ENCODE results near the gene LEMD1. TPM values are rescaled to one million over a fixed set of nuclear protein-coding genes. Genes with fewer than 3 reads are reported as not detected.

Gene LEMD1
- polyA plus RNA-seq, 1 donor from 2014 or later = 67.6 TPM

GRCh38 chr1:205382561-205382960 is 39.3 kb downstream of the LEMD1 start:
- no peaks in the 10 kb centered on the region for H3K9me3 ChIP-seq (ENCODE audit: low read length)
- H4K20me1 ChIP-seq (ENCODE audit: insufficient read depth) = no peaks in the 10 kb centered on the region
- H3K27ac ChIP-seq (ENCODE audit: low read length) = no peak overlapping the region
- no peaks in the 10 kb centered on the region for H3K27me3 ChIP-seq (ENCODE audit: insufficient read depth, low read depth, low read length)
- no peak for TF ChIP-seq REST (IDR thresholded peaks at IDR 0.05; ENCODE audit: borderline replicate concordance)
- no peak for TF ChIP-seq RAD21 (conservative IDR thresholded peaks at IDR 0.05)
- no peak for TF ChIP-seq EP300 (conservative IDR thresholded peaks at IDR 0.05; ENCODE audit: poor library complexity, severe bottlenecking)
- TF ChIP-seq CTCF (IDR thresholded peaks at IDR 0.05; ENCODE audit: poor library complexity, severe bottlenecking) = no peak
- TF ChIP-seq EZH2 (IDR thresholded peaks at IDR 0.05; ENCODE audit: borderline replicate concordance, insufficient read depth, low read length, poor library complexity, severe bottlenecking) = no peak
- no peak for TF ChIP-seq TAF1 (IDR thresholded peaks at IDR 0.05; ENCODE audit: low read depth)
- no peak for TF ChIP-seq SMC3 (conservative IDR thresholded peaks at IDR 0.05; ENCODE audit: poor library complexity)
- TF ChIP-seq MXI1 (conservative IDR thresholded peaks at IDR 0.05; ENCODE audit: poor library complexity, severe bottlenecking) = no peak
- no peaks in the 10 kb centered on the region for H3F3A ChIP-seq (ENCODE audit: insufficient read depth, low read length, poor library complexity, severe bottlenecking)
- H3K36me3 ChIP-seq (ENCODE audit: insufficient read depth, low read length) = no peaks in the 10 kb centered on the region
- no peak overlapping the region for H3K9ac ChIP-seq (ENCODE audit: low read length)
- no peak overlapping the region for H3K4me2 ChIP-seq (ENCODE audit: low read length)
- no peaks in the 10 kb centered on the region for H3K79me2 ChIP-seq (replicated peaks; ENCODE audit: insufficient read depth, low read length)
- no peak overlapping the region for H2AFZ ChIP-seq (ENCODE audit: low read depth, low read length)
- H3K4me3 ChIP-seq (ENCODE audit: low read length) = no peak overlapping the region
- no peaks in the 10 kb centered on the region for H3K9me2 ChIP-seq (ENCODE audit: insufficient read depth, low read length)

GRCh38 chr1:205381305-205381704 is 40.6 kb downstream of the LEMD1 start:
- Histone ChIP-seq H3K4me2 (ENCODE audit: low read length) (no peak overlapping the region), H3K27ac (ENCODE audit: low read length) (no peak overlapping the region), H3F3A (ENCODE audit: insufficient read depth, low read length, poor library complexity, severe bottlenecking) (no peaks in the 10 kb centered on the region), H3K36me3 (ENCODE audit: insufficient read depth, low read length) (no peaks in the 10 kb centered on the region), H3K27me3 (ENCODE audit: insufficient read depth, low read depth, low read length) (no peaks in the 10 kb centered on the region), H3K79me2 (replicated peaks; ENCODE audit: insufficient read depth, low read length) (no peaks in the 10 kb centered on the region), H3K9me3 (ENCODE audit: low read length) (no peaks in the 10 kb centered on the region), H3K4me3 (ENCODE audit: low read length) (no peak overlapping the region), H2AFZ (ENCODE audit: low read depth, low read length) (no peak overlapping the region), H3K9me2 (ENCODE audit: insufficient read depth, low read length) (no peaks in the 10 kb centered on the region), H3K9ac (ENCODE audit: low read length) (no peak overlapping the region), H4K20me1 (ENCODE audit: insufficient read depth) (no peaks in the 10 kb centered on the region)
- TF ChIP-seq CTCF (IDR thresholded peaks at IDR 0.05; ENCODE audit: poor library complexity, severe bottlenecking) (no peak), TAF1 (IDR thresholded peaks at IDR 0.05; ENCODE audit: low read depth) (no peak), EP300 (conservative IDR thresholded peaks at IDR 0.05; ENCODE audit: poor library complexity, severe bottlenecking) (no peak), MXI1 (conservative IDR thresholded peaks at IDR 0.05; ENCODE audit: poor library complexity, severe bottlenecking) (no peak), SMC3 (conservative IDR thresholded peaks at IDR 0.05; ENCODE audit: poor library complexity) (no peak), RAD21 (conservative IDR thresholded peaks at IDR 0.05) (no peak), REST (IDR thresholded peaks at IDR 0.05; ENCODE audit: borderline replicate concordance) (no peak), EZH2 (IDR thresholded peaks at IDR 0.05; ENCODE audit: borderline replicate concordance, insufficient read depth, low read length, poor library complexity, severe bottlenecking) (no peak), POLR2AphosphoS5 (IDR thresholded peaks at IDR 0.05) (no peak)
